K562 (cell line): ENCODE measurements around the gene ZNHIT3. TPM values are rescaled to one million over a fixed set of nuclear protein-coding genes. Genes with fewer than 3 reads are reported as not detected.

Source experiments
- BCOR ChIP-seq: fragments of 450-650 bp; IDR thresholded peaks from 2 replicates; pipeline ENCODE4 v1.6.1; 2016
- BRF1 ChIP-seq: IDR thresholded peaks from 3 replicates; pipeline ENCODE4 v1.6.1; 2011; ENCODE audit warnings: borderline replicate concordance, mild to moderate bottlenecking; ENCODE audit not compliant: insufficient read length; ENCODE audit errors: extremely low read depth
- E2F3 ChIP-seq: fragments of 250-450 bp; sonication (Bioruptor Pico); IDR thresholded peaks from 2 replicates; pipeline ENCODE4 v1.4.0; 2020; ENCODE audit warnings: mild to moderate bottlenecking
- LCOR ChIP-seq: sonication (generic); formaldehyde crosslinking; IDR thresholded peaks from 2 replicates; pipeline ENCODE4 v1.8.0; 2022; ENCODE audit warnings: mild to moderate bottlenecking, missing genetic modification reagents
- NFRKB ChIP-seq: fragments of 450-650 bp; IDR thresholded peaks from 2 replicates; pipeline ENCODE4 v1.6.1; 2016; ENCODE audit warnings: low read depth
- NFYB ChIP-seq: IDR thresholded peaks from 2 replicates; pipeline ENCODE4 v1.6.1; 2011; ENCODE audit warnings: mild to moderate bottlenecking, moderate library complexity; ENCODE audit not compliant: insufficient read length; ENCODE audit errors: extremely low read depth
- POLR2A ChIP-seq: fragments of 450-650 bp; conservative IDR thresholded peaks from 2 replicates; pipeline ENCODE4 v1.6.1; 2016
- RBBP5 ChIP-seq: fragments of 200-600 bp; sonication (generic); IDR thresholded peaks from 2 replicates; pipeline ENCODE4 v1.6.1; 2012; ENCODE audit warnings: borderline replicate concordance, mild to moderate bottlenecking, low read length, control low read depth, inconsistent platforms; ENCODE audit not compliant: insufficient read depth, poor library complexity, severe bottlenecking
- REST ChIP-seq, 2 experiments: fragments of 450-650 bp; formaldehyde crosslinking in 1 of 2; IDR thresholded peaks; 2 replicates each; pipeline versions ENCODE4 v1.4.0 to v1.6.1; 2014 to 2020; ENCODE audit warnings: mild to moderate bottlenecking in 2 of 2, borderline replicate concordance in 1 of 2, low read depth in 1 of 2
- SOX6 ChIP-seq: fragments of 450-650 bp; IDR thresholded peaks from 2 replicates; pipeline ENCODE4 v1.6.1; 2014; ENCODE audit warnings: mild to moderate bottlenecking
- SP1 ChIP-seq: sonication (generic); formaldehyde crosslinking; IDR thresholded peaks from 2 replicates; pipeline ENCODE4 v1.8.1; 2022; ENCODE audit warnings: mild to moderate bottlenecking, missing genetic modification reagents
- SPI1 ChIP-seq: IDR thresholded peaks from 2 replicates; pipeline ENCODE4 v1.6.1; 2011; ENCODE audit warnings: low read depth, low read length, control low read depth, borderline replicate concordance
- SRF ChIP-seq, 2 experiments: fragments of 250-450, 450-650 bp in 1 of 2; sonication (Bioruptor Pico) in 1 of 2; sonication (generic) in 1 of 2; formaldehyde crosslinking; IDR thresholded peaks; 2 replicates each; pipeline versions ENCODE4 v1.5.0 to v1.5.1; 2020 to 2022; ENCODE audit warnings: mild to moderate bottlenecking in 1 of 2, missing genetic modification reagents in 1 of 2
- ZBTB2 ChIP-seq: fragments of 450-650 bp; IDR thresholded peaks from 2 replicates; pipeline ENCODE4 v1.6.1; 2016; ENCODE audit warnings: antibody characterized with exemption
- ZBTB7A ChIP-seq: IDR thresholded peaks from 2 replicates; pipeline ENCODE4 v1.6.1; 2011; ENCODE audit warnings: low read depth, mild to moderate bottlenecking, low read length, moderate library complexity, borderline replicate concordance; ENCODE audit not compliant: control insufficient read depth
- ZKSCAN3 ChIP-seq: fragments of 250-450 bp; sonication (Bioruptor Pico); IDR thresholded peaks from 2 replicates; pipeline ENCODE4 v1.4.0; 2020
- polyA plus RNA-seq, 8 experiments: library from polyadenylated mRNA; depleted of rRNA in 4 of 8; stranded (reverse) in 5 of 8; unstranded in 3 of 8; fragments of >200 nt; fragmentation: Nextera tagmentation in 2 of 8; fragmentation: Illumina TruSeq in 1 of 8; extraction: Ambion mirVana in 2 of 8; extraction: Trizol in 1 of 8; gene quantifications; 2 replicates each; pipeline versions ENCODE4 v1.2.1 to v1.2.3, GENCODE V29; 2011 to 2014; ENCODE audit warnings: inconsistent platforms in 1 of 8, missing spikeins in 1 of 8
- total RNA-seq, 7 experiments: library from RNA; depleted of rRNA in 6 of 7; stranded (reverse); fragments of >200 nt in 6 of 7; fragmentation: Illumina TruSeq in 2 of 7; extraction: Trizol in 2 of 7; gene quantifications; 2 replicates each; pipeline versions ENCODE4 v1.2.1 to v1.2.3, GENCODE V29; 2011 to 2021; ENCODE audit warnings: low replicate concordance in 1 of 7

The ZNHIT3 gene
- total and polyA plus RNA-seq, 9 of the 15 experiments (the other 6 are each of a cell fraction or from before 2014, with no cell fraction given) = 45.0 to 300 (median 88.4) TPM

GRCh38 chr17:36486204-36487194 is at the start of gene ZNHIT3 (continued):
- TF ChIP-seq REST (IDR thresholded peaks at IDR 0.05; ENCODE audit: borderline replicate concordance) = peak; percentile 99
- TF ChIP-seq REST (CRISPR knock-in tag; IDR thresholded peaks at IDR 0.05; ENCODE audit: low read depth) = no peak
- 0 out of 2 replicates have a peak, but pooled peaks have one; percentile 75 for TF ChIP-seq E2F3
- TF ChIP-seq ZBTB2 = peak; percentile 85
- TF ChIP-seq SPI1 = 0 out of 2 replicates have a peak, but pooled peaks have one; percentile 39
- TF ChIP-seq NFYB = peak; percentile 53
- TF ChIP-seq POLR2A = peak; percentile 82
- peak; percentile 26; the same call in 1 of the 2 replicates for TF ChIP-seq SOX6
- peak; percentile 86; the same call in 1 of the 2 replicates for TF ChIP-seq ZBTB7A
- no peak for TF ChIP-seq ZKSCAN3
- no peak for TF ChIP-seq NFRKB
- no peak for TF ChIP-seq BCOR
- TF ChIP-seq SRF (CRISPR knock-in tag; IDR thresholded peaks at IDR 0.05) = peak in 1 of 2 experiments; percentile 46; a peak in 1 of 4 replicates
- TF ChIP-seq BRF1 = no peak
- TF ChIP-seq RBBP5 = peak; percentile 51
- TF ChIP-seq SP1 (CRISPR knock-in tag) = peak; percentile 91
- peak; percentile 41; the same call in 1 of the 2 replicates for TF ChIP-seq LCOR (CRISPR knock-in tag)
